GM19025 (cell line): Measurements from ENCODE around the gene NACC2.
"Not testable (repeated sequence)": the region's sequence is repeated elsewhere in the genome, so short reads cannot be mapped to it uniquely, and the experiment has no call there.

Experiments
- ATAC-seq: cut with Tn5 transposase; IDR thresholded peaks from one replicate; pipeline ENCODE4 v1.9.1; 2021; ENCODE audit warnings: mild to moderate bottlenecking, low read depth, moderate library complexity; ENCODE audit not compliant: unreplicated experiment

NACC2 gene

DNA sequence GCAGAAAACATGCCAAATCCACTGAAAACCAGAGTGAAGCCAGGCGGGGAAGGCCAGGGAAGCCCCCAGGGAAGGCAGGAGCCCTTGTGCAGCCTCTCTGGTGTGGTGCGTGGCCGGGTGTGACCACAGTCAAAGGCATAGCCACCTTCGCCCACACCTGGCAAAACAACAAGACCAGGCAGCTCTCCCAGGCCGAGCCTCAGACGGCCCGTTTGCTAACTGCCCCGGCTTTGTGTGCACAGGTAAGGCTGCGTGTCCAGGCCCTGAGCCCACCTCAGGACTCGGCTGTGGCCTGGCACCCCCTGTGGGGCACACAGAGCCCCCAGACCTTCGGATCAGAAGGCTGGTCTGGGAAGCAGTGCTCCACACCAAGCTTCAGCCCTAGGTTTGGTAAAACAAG is 17.5 kb upstream of the NACC2 start:
- ATAC-seq, result no peak

DNA sequence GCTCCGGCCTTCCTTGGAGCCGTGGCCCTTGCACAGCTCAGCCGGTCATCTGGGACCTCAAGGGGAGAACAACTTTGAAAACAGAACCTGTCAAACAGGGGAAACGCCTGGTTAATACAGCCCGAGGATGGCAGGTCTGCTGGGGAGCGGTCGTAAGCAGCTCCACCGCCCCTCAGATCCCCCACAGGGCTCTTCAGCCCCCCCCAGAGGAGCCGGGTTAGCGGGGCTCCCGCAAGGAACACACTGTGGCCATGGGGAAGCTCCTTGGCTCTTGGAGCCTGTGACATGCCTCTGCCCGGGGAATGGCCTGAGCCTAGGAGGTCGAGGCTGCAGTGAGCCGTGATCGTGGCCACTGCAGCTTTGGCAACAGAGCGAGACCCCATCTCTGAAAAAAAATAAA is 16.8 kb upstream of the NACC2 start:
- ATAC-seq, result no peak

DNA sequence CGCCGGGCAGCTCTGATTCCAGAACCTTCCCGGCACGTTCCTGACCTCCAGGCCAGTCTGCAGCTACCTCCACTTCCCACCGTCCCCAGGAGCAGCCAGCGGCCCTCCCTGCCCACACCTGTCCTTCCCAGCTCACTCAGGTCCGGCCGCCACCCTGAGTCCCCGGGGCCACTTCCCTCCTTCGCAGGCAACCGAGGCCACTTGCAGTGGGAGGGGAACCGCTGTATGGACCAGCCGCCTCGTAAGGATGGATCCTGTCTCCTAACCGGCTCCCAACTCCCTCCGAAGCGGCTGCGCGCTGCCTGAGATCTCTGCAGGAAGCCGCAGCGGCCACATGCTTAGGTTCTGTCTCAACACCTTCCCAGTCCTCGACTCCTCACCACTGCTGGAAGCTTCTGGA is 16.1 kb upstream of the NACC2 start:
- ATAC-seq, result no peak

DNA sequence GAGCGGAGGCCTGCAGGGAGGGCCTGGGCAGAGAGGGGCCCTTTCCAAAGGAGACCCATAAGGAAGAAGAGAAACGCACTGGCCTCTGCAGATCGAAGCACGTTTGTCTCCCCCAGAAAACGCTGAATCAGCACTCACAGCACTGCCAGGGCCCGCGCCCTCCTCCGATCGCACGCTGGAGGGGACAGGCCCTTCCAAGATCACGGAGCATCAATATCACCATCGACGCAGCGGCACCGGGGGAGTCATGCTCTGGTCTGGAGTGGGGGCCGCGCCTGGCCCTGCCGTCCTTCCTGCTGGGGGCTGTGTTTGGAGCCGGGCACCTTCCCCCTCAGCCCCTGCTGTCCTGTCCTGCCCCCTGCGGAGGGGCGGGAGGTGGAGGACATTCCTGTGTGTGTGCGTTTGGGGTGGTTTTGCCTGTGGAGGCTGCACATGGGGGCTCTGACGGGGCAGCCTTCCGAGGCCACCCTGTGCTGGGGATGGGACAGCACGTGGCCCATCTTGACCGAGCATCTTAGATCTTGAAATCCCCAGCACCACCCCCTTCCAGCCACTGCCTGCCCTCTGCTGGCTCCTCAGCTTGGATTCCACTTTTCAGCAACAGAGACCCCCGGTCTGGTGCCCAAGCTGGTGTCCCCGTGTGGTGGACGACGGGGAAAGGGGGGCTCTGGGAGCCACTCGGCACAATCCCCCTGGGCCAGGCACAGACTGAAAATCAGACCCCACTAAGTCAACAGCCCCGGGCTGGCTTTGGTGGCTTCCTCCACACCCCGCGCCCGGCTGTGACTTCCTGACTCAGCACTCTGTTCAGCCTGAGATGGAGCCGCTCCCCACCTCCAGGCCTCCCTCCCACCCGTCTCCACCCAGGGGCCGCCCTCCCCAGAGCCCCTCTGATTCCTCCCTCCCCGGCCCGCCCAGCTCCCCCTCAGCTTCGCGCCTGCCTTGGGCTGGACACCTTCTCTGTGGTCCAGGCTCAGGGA is 15.3 kb upstream of the NACC2 start:
- ATAC-seq, result no peak

GRCh38 chr9:136109351-136110081 is 14.4 kb upstream of the NACC2 start:
- ATAC-seq, result peak; percentile 78

- ATAC-seq, result no peak
Measured at GRCh38 chr9:136108648-136109266, 13.7 kb upstream of the NACC2 start.

- no peak for ATAC-seq
Measured at GRCh38 chr9:136107953-136108647, 13.0 kb upstream of the NACC2 start.

DNA sequence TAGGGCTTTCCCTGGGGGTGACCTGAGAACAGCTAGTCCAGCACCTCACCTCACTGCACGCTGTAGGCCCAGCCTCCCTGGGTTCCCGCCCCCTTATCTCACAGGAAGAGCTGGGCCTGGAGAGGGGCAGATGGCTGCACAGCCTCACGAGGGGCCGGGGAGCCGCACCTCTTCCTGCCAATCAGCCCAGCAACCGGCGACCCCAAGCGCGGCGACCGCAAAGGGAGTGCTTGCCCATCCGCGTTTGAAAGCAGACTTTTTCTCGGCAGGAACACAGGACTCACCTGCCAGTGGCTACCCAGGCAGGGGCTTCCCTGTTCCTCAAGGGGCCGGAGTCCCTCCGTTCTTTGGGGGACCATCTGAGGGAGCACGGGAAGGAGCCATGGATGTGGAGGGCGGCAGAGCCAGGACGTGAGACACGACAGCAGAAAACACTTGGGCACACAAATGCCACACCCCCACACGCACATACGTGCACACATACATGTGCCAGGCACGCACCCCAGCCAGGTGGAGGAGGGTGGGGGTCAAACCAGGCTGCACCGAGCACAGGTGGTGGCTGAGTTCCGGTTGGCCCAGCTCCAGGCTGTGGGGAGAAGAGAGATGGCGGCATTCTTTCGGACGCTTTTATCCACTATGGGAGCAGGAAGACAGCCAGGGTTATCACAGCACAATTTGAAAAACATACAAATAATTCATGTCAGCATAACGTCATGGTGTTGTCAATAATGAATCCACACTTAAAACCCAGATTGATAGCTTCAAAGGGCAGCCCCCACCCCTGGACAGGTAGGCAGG is 12.3 kb upstream of the NACC2 start:
- ATAC-seq, result no peak

GRCh38 chr9:136105398-136106135 is 10.5 kb upstream of the NACC2 start:
- ATAC-seq, result no peak

DNA sequence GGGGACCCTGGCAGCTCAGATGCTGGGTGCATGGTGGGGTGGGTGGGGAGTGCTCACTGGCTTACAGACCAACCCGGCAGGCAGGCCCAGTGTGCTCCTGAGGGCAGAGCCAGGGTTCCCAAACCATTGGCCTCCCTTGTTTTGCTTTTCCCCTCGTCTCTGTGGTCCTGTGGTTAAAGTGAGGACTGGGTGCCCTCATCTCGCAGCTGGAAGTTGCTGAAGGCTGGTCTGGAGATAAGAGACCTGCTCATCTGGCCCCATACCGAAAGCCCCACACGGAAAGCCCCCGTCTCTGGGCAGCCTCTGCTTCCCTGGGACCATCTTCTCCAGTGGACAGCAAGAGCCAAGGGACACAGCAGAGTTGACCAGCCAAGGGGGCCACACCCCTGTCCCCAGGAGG is 9.8 kb upstream of the NACC2 start:
- ATAC-seq, result no peak

DNA sequence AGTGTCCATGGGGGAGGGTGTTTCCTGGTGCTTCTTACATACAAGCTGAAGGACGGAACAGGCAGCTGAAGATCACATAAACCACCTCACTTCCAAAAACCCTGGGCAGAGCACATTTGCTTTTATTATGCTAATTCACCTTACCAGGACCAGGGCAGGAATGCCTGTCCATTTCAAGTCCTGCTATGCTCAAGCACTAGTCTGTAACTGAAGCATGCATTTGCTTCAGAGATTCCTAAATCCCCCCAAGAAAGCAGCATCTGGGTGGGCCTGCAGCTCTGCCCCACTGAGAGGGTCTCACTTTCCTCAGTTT is 9.4 kb upstream of the NACC2 start:
- no peak for ATAC-seq

DNA sequence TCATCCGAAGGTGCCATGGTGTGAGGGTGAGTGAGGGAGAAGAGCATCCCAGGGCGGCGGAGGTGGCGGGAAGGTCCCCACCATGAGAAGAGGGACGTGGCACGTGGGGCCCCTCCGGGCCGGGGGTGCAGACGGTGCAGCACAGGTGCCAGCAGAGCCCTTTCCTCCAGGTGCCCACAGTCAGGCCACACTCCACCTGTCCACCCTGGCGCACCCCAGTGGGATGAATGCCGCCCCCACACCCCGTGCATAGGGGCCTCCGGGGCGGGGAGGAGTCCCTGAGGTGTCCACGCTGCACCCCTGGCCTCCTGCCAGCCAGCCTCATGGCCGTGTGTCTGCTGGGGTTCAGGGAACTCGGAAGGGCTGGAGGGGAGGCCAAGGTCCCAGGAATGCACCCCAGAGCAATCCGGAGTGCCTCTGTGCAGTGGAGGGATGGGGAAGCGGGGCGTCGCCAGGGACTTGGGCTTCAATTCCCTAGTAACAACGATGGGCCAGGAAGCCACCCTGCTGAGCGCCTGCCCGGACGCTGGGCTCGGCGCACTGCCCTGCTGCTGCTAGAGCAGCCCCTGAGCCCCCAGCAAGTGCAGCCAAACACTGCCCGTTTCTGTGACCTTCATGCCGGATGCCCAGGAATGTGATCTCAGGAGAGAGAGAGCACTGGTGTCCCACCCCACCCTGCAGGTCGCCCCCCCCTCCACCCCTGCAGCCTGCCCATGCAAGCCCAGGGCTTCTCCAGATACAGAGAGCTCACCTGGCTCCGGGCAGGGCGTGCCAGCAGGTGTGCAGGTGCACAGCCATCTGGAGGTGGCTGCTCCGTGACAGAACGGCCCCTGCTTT is 8.8 kb upstream of the NACC2 start:
- no peak for ATAC-seq

GRCh38 chr9:136101615-136102074 is 6.6 kb upstream of the NACC2 start:
- not testable (repeated sequence) for ATAC-seq

DNA sequence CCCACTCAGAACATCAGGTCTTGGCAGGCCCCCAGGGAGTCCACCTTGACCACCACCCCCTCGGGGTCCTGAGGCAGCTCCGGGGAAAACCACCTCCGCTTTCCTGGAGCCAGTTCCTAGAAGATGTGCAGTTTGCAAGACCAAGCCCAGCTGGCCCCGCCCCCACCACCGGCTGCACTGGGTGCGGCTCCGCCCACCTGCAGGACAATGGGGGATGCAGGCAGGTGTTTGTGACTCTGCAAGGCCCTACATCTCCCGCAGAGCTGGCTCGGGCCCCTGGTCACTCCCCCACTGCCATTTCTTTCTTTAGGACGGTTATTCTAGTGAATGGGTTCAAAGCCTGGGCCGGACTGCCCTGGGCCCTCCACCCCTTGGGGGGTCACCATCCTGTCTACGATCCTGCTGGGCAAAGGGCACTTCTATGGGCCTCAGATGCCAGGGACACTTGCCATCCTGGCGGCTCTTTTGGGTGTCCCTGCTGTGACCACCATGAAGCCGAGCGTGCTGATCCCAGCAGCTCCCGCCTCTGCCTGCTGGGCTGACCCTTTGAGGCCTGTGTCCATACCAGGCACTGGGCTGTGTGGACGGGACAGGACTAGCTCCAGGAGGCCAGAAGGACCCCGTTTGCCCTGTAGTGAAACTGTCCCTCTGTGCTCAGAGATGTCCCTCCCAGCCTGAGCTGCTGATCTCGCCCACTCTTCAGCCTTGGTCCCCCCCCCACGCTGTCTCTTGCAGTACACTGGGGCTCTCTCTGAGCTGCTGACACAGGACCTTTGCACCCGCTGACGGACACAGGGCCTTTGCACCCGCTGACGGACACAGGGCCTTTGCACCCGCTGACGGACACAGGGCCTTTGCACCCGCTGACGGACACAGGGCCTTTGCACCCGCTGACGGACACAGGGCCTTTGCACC is 5.9 kb upstream of the NACC2 start:
- no peak for ATAC-seq

DNA sequence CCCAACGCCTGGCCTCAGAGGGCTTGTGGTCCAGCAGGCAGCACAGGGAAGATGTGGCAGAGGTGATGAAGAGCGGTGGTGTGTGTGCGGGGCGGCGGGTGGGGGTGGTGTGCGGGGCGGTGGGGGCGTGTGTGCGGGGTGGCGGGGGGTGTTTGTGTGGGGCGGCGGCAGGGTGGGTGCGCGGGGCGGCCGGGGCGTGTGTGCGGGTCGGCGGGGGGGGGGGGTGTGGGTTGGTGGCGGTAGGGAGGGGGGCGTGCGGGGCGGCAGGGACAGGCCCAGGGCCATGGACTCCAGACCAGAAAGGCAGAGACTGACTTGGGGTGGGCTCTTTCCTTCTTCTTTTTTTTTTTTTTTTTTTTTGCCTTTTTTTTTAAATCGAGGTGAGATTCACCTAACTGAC is 4.5 kb upstream of the NACC2 start:
- no peak for ATAC-seq

- ATAC-seq, result no peak
Measured at GRCh38 chr9:136098844-136099243, 3.8 kb upstream of the NACC2 start.

DNA sequence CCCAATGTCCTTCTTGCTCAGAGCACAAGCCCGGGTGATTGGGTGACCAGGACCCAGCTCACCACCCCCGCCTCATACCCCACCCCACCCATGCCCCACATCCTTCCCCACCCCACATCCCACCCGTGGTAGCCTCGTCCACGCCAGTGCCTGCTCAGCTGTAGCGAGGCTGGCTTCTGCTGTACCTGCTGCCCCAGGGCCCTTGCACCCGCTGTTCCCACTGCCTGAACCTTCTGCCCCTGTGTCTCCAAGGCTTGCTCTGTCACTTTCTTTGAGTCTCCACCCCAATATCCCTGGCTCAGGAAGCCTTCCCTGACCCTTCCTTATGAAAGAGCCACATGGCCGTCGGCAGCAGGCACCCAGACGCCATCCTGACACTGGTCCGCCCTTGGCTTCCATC is 3.1 kb upstream of the NACC2 start:
- ATAC-seq, result no peak
